Sigmoid colon (tissue), 7 donors: ENCODE results near the gene ABCB8. TPM values are rescaled to one million over a fixed set of nuclear protein-coding genes. Genes with fewer than 3 reads are reported as not detected.

Experiments used
- DNase-seq: peaks from one replicate; pipeline ENCODE4 v3.0.0-alpha.2; 2019
- H3K27ac ChIP-seq, 4 donors: fragments of 200-600 bp; sonication (generic); one replicate each; pipeline ENCODE4 v1.5.1; 2016 to 2019; ENCODE audit warnings: mild to moderate bottlenecking in 1 of 4
- H3K27me3 ChIP-seq, 3 donors: fragments of 200-600 bp; sonication (generic); one replicate each; pipeline ENCODE4 v1.5.1; 2019; ENCODE audit warnings: mild to moderate bottlenecking in 1 of 3
- H3K36me3 ChIP-seq, 4 donors: fragments of 200-600 bp; sonication (generic); one replicate each; pipeline ENCODE4 v1.5.1; 2016 to 2019
- H3K4me1 ChIP-seq, 4 donors: fragments of 200-600 bp; sonication (generic); one replicate each; pipeline ENCODE4 v1.5.1; 2017 to 2019
- H3K4me3 ChIP-seq, 4 donors: fragments of 200-600 bp; sonication (generic); one replicate each; pipeline ENCODE4 v1.5.1; 2017 to 2019; ENCODE audit warnings: mild to moderate bottlenecking in 2 of 4, moderate library complexity in 1 of 4
- H3K9me3 ChIP-seq, 4 donors: fragments of 200-600 bp in 3 of 4; sonication (generic) in 3 of 4; one replicate each; pipeline versions ENCODE4 v1.5.1 to v1.6.1; 2013 to 2019
- EP300 ChIP-seq, 4 donors: sonication (generic); formaldehyde crosslinking; IDR thresholded peaks; one replicate each; pipeline ENCODE4 v1.6.1; 2017; ENCODE audit warnings: antibody characterized with exemption in 4 of 4
- POLR2A ChIP-seq, 2 donors: fragments of 450-650 bp; IDR thresholded peaks; one replicate each; pipeline ENCODE4 v1.6.1; 2016; ENCODE audit warnings: antibody characterized with exemption in 2 of 2, mild to moderate bottlenecking in 2 of 2, moderate library complexity in 2 of 2
- POLR2AphosphoS5 ChIP-seq, 4 donors: sonication (generic); formaldehyde crosslinking; IDR thresholded peaks; one replicate each; pipeline ENCODE4 v1.6.1; 2017; ENCODE audit warnings: antibody characterized with exemption in 4 of 4
- WGBS, 2 donors: extraction: QIAGEN DNeasy Blood & Tissue Kit; methylation state at CpG; one replicate each; pipeline ENCODE4 v1.1.7; 2013; 5-methylcytosine and 5-hydroxymethylcytosine counted together
- intact Hi-C: fragments of 100-400 bp; cut with DNase I; formaldehyde crosslinking; loops from one replicate; pipeline ENCODE4 v1.15.1; 2023
- polyA plus RNA-seq, 3 donors: library from polyadenylated mRNA; stranded (reverse); fragments of 200-250 nt; gene quantifications; one replicate each; pipeline ENCODE4 v1.2.3, GENCODE V29; 2013
- total RNA-seq, 4 donors: library from RNA; depleted of rRNA; stranded (reverse); fragments of >200 nt; gene quantifications; one replicate each; pipeline ENCODE4 v1.1.0, GENCODE V29; 2016
- TF ChIP-seq, protein P1 (sequence below), 4 experiments: fragments of 450-650 bp in 3 of 4; fragments of 200-600 bp in 1 of 4; IDR thresholded peaks; one replicate each; pipeline ENCODE4 v1.5.1; 2016 to 2019; ENCODE audit warnings: antibody characterized with exemption in 4 of 4, mild to moderate bottlenecking in 3 of 4, moderate library complexity in 2 of 4
- donor health status: healthy with polysubstance abuse.
- donor health status: Bipolar disorder and iron deficiency.
- donor health status: healthy.

ABCB8 gene
- total and polyA plus RNA-seq, 7 donors = 3.0 to 32.8 (median 18.3) TPM

GRCh38 chr7:150996376-150997074 lies 31.7 kb upstream of the ABCB8 start:
- no peak for DNase-seq
- whole genome bisulfite sequencing, 2 donors = 33 to 58% methylated on average over 31 of the region's 31 CpGs
- TF ChIP-seq POLR2A (IDR thresholded peaks at IDR 0.05) = no peak
- TF ChIP-seq POLR2AphosphoS5 (IDR thresholded peaks at IDR 0.05) = no peak
- TF ChIP-seq, protein P1, sequence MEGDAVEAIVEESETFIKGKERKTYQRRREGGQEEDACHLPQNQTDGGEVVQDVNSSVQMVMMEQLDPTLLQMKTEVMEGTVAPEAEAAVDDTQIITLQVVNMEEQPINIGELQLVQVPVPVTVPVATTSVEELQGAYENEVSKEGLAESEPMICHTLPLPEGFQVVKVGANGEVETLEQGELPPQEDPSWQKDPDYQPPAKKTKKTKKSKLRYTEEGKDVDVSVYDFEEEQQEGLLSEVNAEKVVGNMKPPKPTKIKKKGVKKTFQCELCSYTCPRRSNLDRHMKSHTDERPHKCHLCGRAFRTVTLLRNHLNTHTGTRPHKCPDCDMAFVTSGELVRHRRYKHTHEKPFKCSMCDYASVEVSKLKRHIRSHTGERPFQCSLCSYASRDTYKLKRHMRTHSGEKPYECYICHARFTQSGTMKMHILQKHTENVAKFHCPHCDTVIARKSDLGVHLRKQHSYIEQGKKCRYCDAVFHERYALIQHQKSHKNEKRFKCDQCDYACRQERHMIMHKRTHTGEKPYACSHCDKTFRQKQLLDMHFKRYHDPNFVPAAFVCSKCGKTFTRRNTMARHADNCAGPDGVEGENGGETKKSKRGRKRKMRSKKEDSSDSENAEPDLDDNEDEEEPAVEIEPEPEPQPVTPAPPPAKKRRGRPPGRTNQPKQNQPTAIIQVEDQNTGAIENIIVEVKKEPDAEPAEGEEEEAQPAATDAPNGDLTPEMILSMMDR (IDR thresholded peaks at IDR 0.05) = no peak
- TF ChIP-seq EP300 (IDR thresholded peaks at IDR 0.05) = no peak
- intact Hi-C loops = no loop called here
- Histone ChIP-seq H3K4me3 (no peak overlapping the region), H3K27me3 (peaks cover 0 to 11% (median 0%) of the 10 kb centered on the region in 3 donors), H3K4me1 (no peaks in the 10 kb centered on the region), H3K36me3 (no peaks in the 10 kb centered on the region), H3K9me3 (no peaks in the 10 kb centered on the region), H3K27ac (no peak overlapping the region)

DNA sequence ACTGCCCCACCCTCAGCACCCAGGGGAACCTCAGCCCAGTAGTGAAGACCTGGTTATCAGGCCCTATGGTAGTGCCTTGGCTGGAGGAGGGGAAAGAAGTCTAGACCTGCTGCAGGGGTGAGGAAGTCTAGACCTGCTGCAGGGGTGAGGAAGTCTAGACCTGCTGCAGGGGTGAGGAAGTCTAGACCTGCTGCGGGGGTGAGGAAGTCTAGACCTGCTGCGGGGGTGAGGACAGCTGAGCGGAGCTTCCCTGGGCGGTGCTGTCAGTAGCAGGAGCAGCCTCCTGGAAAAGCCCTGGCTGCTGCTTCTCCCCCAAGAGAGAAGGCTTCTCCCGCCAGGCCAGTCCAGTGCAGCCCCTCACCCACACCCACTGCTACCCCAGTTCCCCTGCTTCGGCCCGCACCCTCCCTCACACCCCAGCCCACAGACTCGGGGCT lies 31.2 kb upstream of the ABCB8 start:
- WGBS, 2 donors = 79 to 91% methylated on average over 8 of the region's 8 CpGs
- intact Hi-C loops = no loop called here
- Histone ChIP-seq H3K27me3 (peaks cover 0 to 11% (median 0%) of the 10 kb centered on the region in 3 donors), H3K9me3 (no peaks in the 10 kb centered on the region), H3K4me1 (no peaks in the 10 kb centered on the region), H3K27ac (no peak overlapping the region), H3K36me3 (no peaks in the 10 kb centered on the region), H3K4me3 (no peak overlapping the region)
- TF ChIP-seq, protein P1 (IDR thresholded peaks at IDR 0.05) = no peak
- no peak for TF ChIP-seq POLR2AphosphoS5 (IDR thresholded peaks at IDR 0.05)
- TF ChIP-seq EP300 (IDR thresholded peaks at IDR 0.05) = no peak
- no peak for TF ChIP-seq POLR2A (IDR thresholded peaks at IDR 0.05)
- DNase-seq = no peak

DNA sequence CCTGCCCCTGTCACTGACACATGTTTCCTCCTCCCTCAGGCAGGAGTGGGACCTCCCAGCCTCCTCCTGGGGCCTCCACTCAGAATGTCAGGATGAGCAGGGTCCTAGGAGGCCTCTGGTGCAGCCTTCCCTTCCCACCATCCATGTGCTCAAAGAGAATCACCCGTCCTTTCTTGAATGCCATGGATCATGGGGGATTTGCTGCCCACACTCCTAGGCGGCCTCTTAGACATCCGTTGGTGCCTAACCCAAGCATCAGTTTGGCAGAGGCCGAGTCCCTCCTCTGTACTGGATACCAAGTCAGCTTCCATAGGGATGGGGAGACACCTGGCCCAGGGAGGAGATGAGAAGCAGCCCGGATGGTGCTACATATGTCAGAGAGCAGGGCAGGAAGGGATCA lies 30.4 kb upstream of the ABCB8 start:
- Histone ChIP-seq H3K4me1 (no peaks in the 10 kb centered on the region), H3K27me3 (peaks cover 0 to 11% (median 0%) of the 10 kb centered on the region in 3 donors), H3K4me3 (no peak overlapping the region), H3K27ac (no peak overlapping the region), H3K9me3 (no peaks in the 10 kb centered on the region), H3K36me3 (no peaks in the 10 kb centered on the region)
- DNase-seq = no peak
- WGBS, 2 donors = 85 to 90% methylated on average over 5 of the region's 5 CpGs
- intact Hi-C loops = no loop called here
- TF ChIP-seq EP300 (IDR thresholded peaks at IDR 0.05) (no peak), POLR2AphosphoS5 (IDR thresholded peaks at IDR 0.05) (no peak), POLR2A (IDR thresholded peaks at IDR 0.05) (no peak)
- TF ChIP-seq, protein P1 (IDR thresholded peaks at IDR 0.05) = no peak

DNA sequence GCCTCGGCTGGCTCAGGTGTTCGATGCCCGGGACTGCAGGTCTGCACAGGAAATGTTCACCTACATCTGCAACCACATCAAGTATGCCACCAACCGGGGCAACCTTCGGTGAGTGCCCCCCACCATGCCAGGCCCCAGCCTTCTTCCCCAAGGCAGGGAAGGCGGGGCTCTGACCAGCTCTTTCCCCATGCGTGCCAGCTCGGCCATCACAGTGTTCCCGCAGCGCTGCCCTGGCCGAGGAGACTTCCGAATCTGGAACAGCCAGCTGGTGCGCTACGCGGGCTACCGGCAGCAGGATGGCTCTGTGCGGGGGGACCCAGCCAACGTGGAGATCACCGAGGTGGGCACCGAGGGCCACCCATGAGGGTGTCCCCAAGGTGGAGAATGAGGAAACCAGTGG lies 29.9 kb upstream of the ABCB8 start:
- Histone ChIP-seq H3K4me1 (no peaks in the 10 kb centered on the region), H3K36me3 (no peaks in the 10 kb centered on the region), H3K27me3 (peaks cover 0 to 11% (median 0%) of the 10 kb centered on the region in 3 donors), H3K9me3 (no peaks in the 10 kb centered on the region), H3K4me3 (no peak overlapping the region), H3K27ac (no peak overlapping the region)
- 85% methylated on average over 20 of the region's 20 CpGs for WGBS, 2 donors
- intact Hi-C loops = no loop called here
- TF ChIP-seq EP300 (IDR thresholded peaks at IDR 0.05) (no peak), POLR2A (IDR thresholded peaks at IDR 0.05) (no peak), POLR2AphosphoS5 (IDR thresholded peaks at IDR 0.05) (no peak)
- TF ChIP-seq, protein P1 (IDR thresholded peaks at IDR 0.05) = no peak
- no peak for DNase-seq
